NCI-H187 (cell line): ENCODE data around the gene RILPL2.
"Not testable (repeated sequence)": the region's sequence is repeated elsewhere in the genome, so short reads cannot be mapped to it uniquely, and the experiment has no call there.

ENCODE experiments used
- DNase-seq, 2 experiments: peaks; one replicate each; lab custom pipeline; 2025; lab: John Stamatoyannopoulos, UW

Gene RILPL2, protein sequence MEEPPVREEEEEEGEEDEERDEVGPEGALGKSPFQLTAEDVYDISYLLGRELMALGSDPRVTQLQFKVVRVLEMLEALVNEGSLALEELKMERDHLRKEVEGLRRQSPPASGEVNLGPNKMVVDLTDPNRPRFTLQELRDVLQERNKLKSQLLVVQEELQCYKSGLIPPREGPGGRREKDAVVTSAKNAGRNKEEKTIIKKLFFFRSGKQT

DNA sequence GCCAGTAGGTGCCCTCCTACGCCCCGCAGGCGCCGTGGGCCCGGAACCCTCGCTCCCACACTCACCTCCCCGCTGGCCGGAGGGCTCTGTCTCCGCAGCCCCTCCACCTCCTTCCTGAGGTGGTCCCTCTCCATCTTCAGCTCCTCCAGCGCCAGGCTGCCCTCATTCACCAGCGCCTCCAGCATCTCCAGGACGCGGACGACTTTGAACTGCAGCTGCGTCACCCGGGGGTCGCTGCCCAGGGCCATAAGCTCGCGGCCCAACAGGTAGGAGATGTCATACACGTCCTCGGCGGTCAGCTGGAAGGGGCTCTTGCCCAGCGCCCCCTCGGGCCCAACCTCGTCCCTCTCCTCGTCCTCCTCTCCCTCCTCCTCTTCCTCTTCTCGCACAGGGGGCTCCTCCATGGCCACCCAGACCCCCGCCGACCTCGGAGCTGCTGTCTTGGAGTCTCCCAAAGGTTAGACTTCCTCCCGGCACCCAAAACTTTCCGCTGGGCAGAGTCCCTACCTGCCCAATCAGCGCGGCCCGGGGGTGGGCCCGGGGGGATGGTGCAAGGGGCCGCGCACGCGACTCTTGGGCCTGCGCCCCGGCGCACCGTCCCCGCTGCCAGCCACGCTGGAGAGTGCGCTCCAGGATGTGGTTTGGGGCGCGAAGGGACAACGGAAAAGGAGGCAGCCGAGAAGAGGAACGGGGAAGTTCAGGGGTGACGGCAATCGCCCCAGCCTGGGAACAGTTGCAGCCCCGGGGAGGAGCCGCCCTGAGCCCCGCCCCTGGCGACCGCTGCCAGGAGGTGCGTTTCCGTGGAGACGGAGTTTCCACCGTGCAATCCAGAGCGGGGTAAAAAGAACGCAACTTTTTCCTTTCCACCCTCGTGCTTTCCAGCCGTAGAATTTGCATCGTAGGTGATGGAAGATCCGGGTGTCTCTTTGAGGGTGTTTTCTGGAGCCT lies at the start of gene RILPL2:
Gene RILPL2 (minus strand): TSS at position 668 of the 948 bp plus-strand sequence. CDS start 264 bp downstream, at position 404.
- DNase-seq, result no peak

- no peak for DNase-seq
These were observed 49.3 kb upstream of the RILPL2 start for GRCh38 chr12:123485756-123486155.

- DNase-seq, result no peak
These were observed 47.2 kb upstream of the RILPL2 start for GRCh38 chr12:123483602-123484248.

DNA sequence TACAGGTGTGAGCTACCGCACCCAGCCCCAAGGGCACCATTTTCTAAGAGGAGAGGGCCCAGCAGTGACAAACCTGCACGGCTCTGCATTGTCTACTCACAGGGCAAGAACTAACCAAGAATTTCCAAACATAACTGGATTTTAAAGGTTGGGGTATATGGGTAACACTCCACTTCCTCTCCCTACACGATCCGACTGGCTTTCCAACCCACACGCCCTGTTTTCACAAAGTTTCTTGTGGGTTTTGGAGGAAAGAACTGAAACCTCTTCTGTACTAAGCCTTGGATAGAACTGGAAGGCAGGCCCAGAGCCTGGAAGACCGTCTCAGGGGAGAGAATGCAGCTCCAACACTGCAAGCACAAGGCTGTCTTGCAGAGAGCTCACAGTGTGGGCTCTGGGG lies 46.4 kb upstream of the RILPL2 start:
- no peak for DNase-seq

DNA sequence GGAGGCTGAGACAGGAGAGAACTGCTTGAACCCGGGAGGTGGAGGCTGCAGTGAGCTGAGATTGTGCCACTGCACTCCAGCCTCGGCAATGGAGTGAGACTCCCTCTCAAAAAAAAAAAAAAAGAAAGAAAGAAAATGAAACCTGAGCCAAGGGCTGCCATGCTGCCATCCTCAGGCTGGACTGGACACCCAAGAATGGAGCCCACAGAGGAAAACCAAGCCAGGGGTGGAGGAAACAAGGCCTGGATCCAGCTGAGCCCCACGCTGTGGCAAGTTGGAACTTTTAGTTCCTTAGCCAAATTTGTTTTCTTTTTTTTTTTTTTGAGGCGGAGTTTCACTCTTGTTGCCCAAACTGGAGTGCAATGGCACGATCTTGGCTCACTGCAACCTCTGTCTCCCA lies 44.8 kb upstream of the RILPL2 start:
- not testable (repeated sequence) for DNase-seq

- DNase-seq, result no peak
These were observed 43.1 kb upstream of the RILPL2 start for GRCh38 chr12:123479442-123480180.

- no peak for DNase-seq
These were observed 42.3 kb upstream of the RILPL2 start for GRCh38 chr12:123478762-123479161.

- no peak for DNase-seq
These were observed 41.6 kb upstream of the RILPL2 start for GRCh38 chr12:123478069-123478468.

DNA sequence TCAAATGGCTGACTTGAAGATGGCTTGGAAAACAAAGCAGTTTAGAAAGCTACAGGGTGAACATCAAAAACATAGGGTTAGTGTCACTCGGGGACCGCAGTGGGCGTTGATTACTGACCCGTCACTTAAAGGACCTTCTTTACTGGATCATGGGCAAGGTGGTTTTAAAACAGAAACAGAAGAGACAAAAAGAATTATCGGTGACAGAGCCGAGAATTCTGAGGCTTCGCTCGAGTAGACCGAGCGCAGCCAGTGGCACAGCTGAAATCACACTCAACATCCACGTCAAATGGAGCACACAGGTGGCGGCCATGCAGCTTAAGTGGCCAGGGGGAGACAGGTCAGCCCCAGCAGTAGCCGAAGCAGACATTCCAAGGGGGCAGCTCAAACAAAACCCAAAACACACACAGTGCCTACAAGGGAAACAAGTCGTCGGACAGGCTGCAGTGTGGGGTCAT lies 38.8 kb upstream of the RILPL2 start:
- DNase-seq, result no peak

GRCh38 chr12:123474485-123475245 lies 38.2 kb upstream of the RILPL2 start:
- no peak for DNase-seq

- DNase-seq, result no peak
These were observed 36.0 kb upstream of the RILPL2 start for GRCh38 chr12:123472438-123472849.

GRCh38 chr12:123471374-123472068 lies 35.0 kb upstream of the RILPL2 start:
- DNase-seq, result no peak

DNA sequence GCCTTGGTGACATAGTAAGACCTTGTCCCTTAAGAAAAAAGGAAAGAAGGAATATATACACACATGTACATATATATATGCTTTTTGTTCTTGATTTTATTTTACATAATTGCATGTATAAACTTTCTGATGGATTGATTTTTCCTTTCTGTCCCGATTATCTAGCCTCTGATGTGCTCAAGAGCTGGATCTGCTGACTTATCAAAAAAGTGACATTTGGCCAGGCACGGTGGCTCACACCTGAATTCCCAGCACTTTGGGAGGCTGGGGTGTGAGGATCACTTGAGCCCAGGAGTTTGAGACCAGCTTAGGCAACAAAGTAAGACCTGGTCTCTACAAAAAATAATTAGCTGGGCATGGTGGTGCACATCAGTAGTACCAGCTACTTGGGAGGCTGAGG lies 33.5 kb upstream of the RILPL2 start:
- DNase-seq, result no peak

GRCh38 chr12:123468786-123469185 lies 32.3 kb upstream of the RILPL2 start:
- no peak for DNase-seq

GRCh38 chr12:123465084-123465483 lies 28.6 kb upstream of the RILPL2 start:
- no peak for DNase-seq

DNA sequence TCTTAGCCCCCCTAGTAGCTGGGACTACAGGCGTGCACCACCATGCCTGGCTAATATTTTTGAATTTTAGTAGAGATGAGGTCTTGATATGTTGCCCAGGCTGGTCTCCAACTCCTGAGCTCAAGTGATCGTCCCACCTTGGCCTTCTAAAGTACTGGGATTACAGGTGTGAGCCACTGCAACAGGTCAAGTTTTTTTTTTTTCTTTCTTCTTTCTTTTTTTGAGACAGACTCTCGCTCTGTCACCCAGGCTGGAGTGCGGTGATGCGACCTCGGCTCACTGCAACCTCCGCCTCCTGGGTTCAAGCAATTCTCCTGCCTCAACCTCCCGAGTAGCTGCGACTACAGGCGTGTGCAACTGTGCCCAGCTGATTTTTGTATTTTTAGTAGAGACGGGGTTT lies 26.7 kb upstream of the RILPL2 start:
- not testable (repeated sequence) for DNase-seq

GRCh38 chr12:123457980-123458779 lies 21.7 kb upstream of the RILPL2 start, which contains the start of gene SNRNP35:
Gene SNRNP35, plus strand, starts transcription at chr12:123458139. Its CDS starts 7,402 bp downstream, at chr12:123465541.
- peak; percentile 71 to 78 for DNase-seq

GRCh38 chr12:123453165-123453564 lies 16.7 kb upstream of the RILPL2 start:
- no peak for DNase-seq

- DNase-seq, result not testable (repeated sequence)
These were observed 15.7 kb upstream of the RILPL2 start for GRCh38 chr12:123452276-123452550.

GRCh38 chr12:123450636-123451035 lies 14.2 kb upstream of the RILPL2 start:
- no peak for DNase-seq
